ENCODE results near the gene CCSER1. TPM values are rescaled to one million over a fixed set of nuclear protein-coding genes. Genes with fewer than 3 reads are reported as not detected.

CCSER1 gene
- polyA plus RNA-seq, 3 donors: 0.09 to 0.75 (median 0.13) TPM

DNA sequence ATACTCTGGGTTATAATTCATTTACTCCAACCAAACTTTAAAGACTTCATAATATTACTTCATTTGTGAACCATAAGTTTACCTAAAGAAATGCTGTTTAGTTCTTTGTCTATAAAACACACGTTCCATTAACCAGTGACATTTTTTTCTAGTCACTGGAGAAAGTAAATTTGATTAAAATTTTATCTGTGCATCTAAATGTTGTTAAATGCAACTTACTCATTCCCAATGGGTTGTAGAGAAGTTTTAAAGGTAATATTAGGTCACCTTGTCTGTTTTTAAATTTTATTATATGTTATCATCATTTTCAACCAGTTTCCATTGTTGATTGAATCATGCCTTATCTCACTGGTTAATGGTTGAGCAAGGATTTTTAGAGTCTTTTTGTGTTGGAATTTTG lies 401.4 kb downstream of the CCSER1 start:
- H3K27me3 ChIP-seq (ENCODE audit: control insufficient read depth in 2 of 2, insufficient read depth in 2 of 2, low read length in 2 of 2): no peaks in the 10 kb centered on the region
- Mint-ChIP-seq H3K27ac (no peak overlapping the region), H3K9me3 (peaks cover 0 to 9% (median 2%) of the 10 kb centered on the region in 7 donors), H3K4me1 (no peaks in the 10 kb centered on the region), H3K36me3 (no peaks in the 10 kb centered on the region), H3K4me3 (no peak overlapping the region), H3K27me3 (ENCODE audit: low read depth in 3 of 3) (no peaks in the 10 kb centered on the region)
- no peak overlapping the region for H3K4me2 ChIP-seq (replicated peaks; ENCODE audit: extremely low read depth, low read length, poor library complexity, severe bottlenecking)
- no peak for DNase-seq
- no peak overlapping the region for H2AFZ ChIP-seq (ENCODE audit: insufficient read depth, low read depth, low read length, poor library complexity, severe bottlenecking)
- no peaks in the 10 kb centered on the region for H3K9me3 ChIP-seq (replicated peaks in 1 of 2; ENCODE audit: control insufficient read depth in 1 of 2, insufficient read depth in 1 of 2, low read length in 2 of 2)
- intact Hi-C loops (cut with micrococcal nuclease): no loop called here
- H3K4me1 ChIP-seq (ENCODE audit: control insufficient read depth in 1 of 2, insufficient read depth in 2 of 2, low read length in 2 of 2): no peaks in the 10 kb centered on the region
- no peak for TF ChIP-seq CTCF (IDR thresholded peaks at IDR 0.05)
- H3K9ac ChIP-seq (ENCODE audit: insufficient read depth, low read length, poor library complexity, severe bottlenecking): no peak overlapping the region
- no peaks in the 10 kb centered on the region for H3K36me3 ChIP-seq (replicated peaks in 1 of 2; ENCODE audit: control insufficient read depth in 1 of 2, insufficient read depth in 2 of 2, low read length in 2 of 2)
- WGBS (ENCODE audit: insufficient coverage): no CpG with 5 or more reads among the region's 1 CpG
- no peak overlapping the region for H3K4me3 ChIP-seq (replicated peaks in 1 of 3; ENCODE audit: low read depth in 2 of 3, low read length in 3 of 3)
- H3K79me2 ChIP-seq (ENCODE audit: insufficient read depth, low read length): no peaks in the 10 kb centered on the region
- H3K27ac ChIP-seq (ENCODE audit: low read depth in 1 of 2, low read length in 2 of 2): no peak overlapping the region
- no peaks in the 10 kb centered on the region for H4K20me1 ChIP-seq (ENCODE audit: insufficient read depth, low read length)

DNA sequence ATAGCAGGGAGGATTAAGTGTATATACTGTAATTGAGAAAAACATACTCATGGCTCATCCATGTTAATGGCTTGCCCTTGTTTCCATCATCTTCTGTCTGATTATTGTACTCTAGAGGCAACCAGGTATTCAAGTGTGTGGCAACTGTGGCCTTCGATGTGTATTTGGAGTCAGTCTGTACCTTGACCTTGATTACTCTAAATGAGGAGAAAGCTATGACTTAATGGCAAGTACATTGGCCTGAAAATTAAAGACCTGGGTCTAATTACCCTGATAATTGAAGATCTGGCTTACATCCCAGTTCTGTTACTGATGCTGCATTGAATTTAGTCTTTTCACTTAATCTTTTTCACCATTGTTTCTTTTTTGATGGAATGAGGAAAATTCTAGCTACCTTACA lies 409.2 kb downstream of the CCSER1 start:
- H3K9me3 Mint-ChIP-seq: peaks cover 0 to 8% (median 2%) of the 10 kb centered on the region in 7 donors
- no peak for DNase-seq
- Histone ChIP-seq H3K4me3 (replicated peaks in 1 of 3; ENCODE audit: low read depth in 2 of 3, low read length in 3 of 3) (no peak overlapping the region), H3K27me3 (ENCODE audit: control insufficient read depth in 2 of 2, insufficient read depth in 2 of 2, low read length in 2 of 2) (no peaks in the 10 kb centered on the region), H3K36me3 (replicated peaks in 1 of 2; ENCODE audit: control insufficient read depth in 1 of 2, insufficient read depth in 2 of 2, low read length in 2 of 2) (no peaks in the 10 kb centered on the region), H3K4me2 (replicated peaks; ENCODE audit: extremely low read depth, low read length, poor library complexity, severe bottlenecking) (no peak overlapping the region), H3K79me2 (ENCODE audit: insufficient read depth, low read length) (no peaks in the 10 kb centered on the region), H3K4me1 (ENCODE audit: control insufficient read depth in 1 of 2, insufficient read depth in 2 of 2, low read length in 2 of 2) (no peaks in the 10 kb centered on the region), H3K27ac (ENCODE audit: low read depth in 1 of 2, low read length in 2 of 2) (no peak overlapping the region), H3K9ac (ENCODE audit: insufficient read depth, low read length, poor library complexity, severe bottlenecking) (no peak overlapping the region), H4K20me1 (ENCODE audit: insufficient read depth, low read length) (no peaks in the 10 kb centered on the region), H2AFZ (ENCODE audit: insufficient read depth, low read depth, low read length, poor library complexity, severe bottlenecking) (no peak overlapping the region), H3K9me3 (replicated peaks in 1 of 2; ENCODE audit: control insufficient read depth in 1 of 2, insufficient read depth in 1 of 2, low read length in 2 of 2) (no peaks in the 10 kb centered on the region)
- no peaks in the 10 kb centered on the region for H3K4me1 Mint-ChIP-seq
- peaks cover 0 to 2% (median 0%) of the 10 kb centered on the region in 3 donors for H3K27me3 Mint-ChIP-seq (ENCODE audit: low read depth in 3 of 3)
- H3K27ac Mint-ChIP-seq: no peak overlapping the region
- TF ChIP-seq CTCF (IDR thresholded peaks at IDR 0.05): no peak
- no peak overlapping the region for H3K4me3 Mint-ChIP-seq
- 86% methylated on average over 1 of the region's 1 CpG for WGBS (ENCODE audit: insufficient coverage)
- intact Hi-C loops (cut with micrococcal nuclease): no loop called here
- H3K36me3 Mint-ChIP-seq: no peaks in the 10 kb centered on the region

All from CD14-positive monocyte (primary cell).